ENCODE results near the gene PDE4D. TPM values are rescaled to one million over a fixed set of nuclear protein-coding genes. Genes with fewer than 3 reads are reported as not detected.

The PDE4D gene
- total RNA-seq, 1 experiment from 2014 or later: 2.1 TPM

- no peak overlapping the region for H2BK12ac ChIP-seq (ENCODE audit: insufficient read length, low read depth, low read length)
- H2BK15ac ChIP-seq (ENCODE audit: low read depth, low read length): no peak overlapping the region
- no peak overlapping the region for H3K27ac ChIP-seq (ENCODE audit: insufficient read length, low read depth, low read length)
- H2BK5ac ChIP-seq (ENCODE audit: insufficient read length, low read length): no peak overlapping the region
- H2BK20ac ChIP-seq (ENCODE audit: low read depth, low read length, poor library complexity, severe bottlenecking): no peak overlapping the region
- H2BK120ac ChIP-seq (ENCODE audit: low read depth, low read length, poor library complexity, severe bottlenecking): no peak overlapping the region
- peaks cover under 1% of the 10 kb centered on the region in 2 experiments; a peak in 1 of 4 replicates for H3K4me1 Mint-ChIP-seq
- no peaks in the 10 kb centered on the region for H4K20me1 ChIP-seq (ENCODE audit: control insufficient read depth, insufficient read depth, insufficient read length)
- H4K91ac ChIP-seq (ENCODE audit: insufficient read length, low read depth, low read length): no peak overlapping the region
- no peaks in the 10 kb centered on the region for H3K79me1 ChIP-seq (ENCODE audit: insufficient read depth, low read depth, low read length, poor library complexity, severe bottlenecking)
- H3K23ac ChIP-seq (ENCODE audit: insufficient read length, low read depth, low read length): no peak overlapping the region
- TF ChIP-seq CTCF (conservative IDR thresholded peaks at IDR 0.05): no peak
- no peak overlapping the region for H3K56ac ChIP-seq (ENCODE audit: insufficient read length, low read depth, low read length)
- H3K79me2 ChIP-seq (ENCODE audit: insufficient read depth, low read length): no peaks in the 10 kb centered on the region
- no peak for DNase-seq
- H3K4ac ChIP-seq (ENCODE audit: low read depth, low read length): no peak overlapping the region
- no peaks in the 10 kb centered on the region for H3K27me3 ChIP-seq (ENCODE audit: insufficient read depth, low read length)
- no peak overlapping the region for H3K27ac Mint-ChIP-seq
- no peak overlapping the region for H4K8ac ChIP-seq (replicated peaks; ENCODE audit: insufficient read length, low read depth, low read length)
- no peak overlapping the region for H3K14ac ChIP-seq (ENCODE audit: insufficient read depth, low read length)
- H3K4me1 ChIP-seq (ENCODE audit: insufficient read depth, low read length): no peaks in the 10 kb centered on the region
- H3K9me3 ChIP-seq (ENCODE audit: control insufficient read depth, low read depth, low read length): no peaks in the 10 kb centered on the region
- H2AK5ac ChIP-seq (ENCODE audit: insufficient read length, low read length): no peak overlapping the region
- H4K5ac ChIP-seq (ENCODE audit: insufficient read length, low read depth, low read length): no peak overlapping the region
- WGBS (ENCODE audit: extremely low coverage, insufficient read length, low lambda C conversion rate): no CpG with 5 or more reads among the region's 1 CpG
- H3K4me3 Mint-ChIP-seq: no peak overlapping the region
- no peaks in the 10 kb centered on the region for H3K36me3 Mint-ChIP-seq (ENCODE audit: insufficient read depth in 1 of 3, low read depth in 3 of 3)
- no peak overlapping the region for H3K4me2 ChIP-seq (ENCODE audit: insufficient read depth, insufficient read length, low read length)
- no peak overlapping the region for H3K18ac ChIP-seq (ENCODE audit: insufficient read length, low read depth, low read length)
- H3T11ph ChIP-seq (ENCODE audit: low read length): no peak overlapping the region
- H3K23me2 ChIP-seq (ENCODE audit: insufficient read length, low read depth, low read length, poor library complexity, severe bottlenecking): no peaks in the 10 kb centered on the region
- no peak overlapping the region for H2AFZ ChIP-seq (ENCODE audit: low read length)
- no peaks in the 10 kb centered on the region for H3K9me3 Mint-ChIP-seq
- no peak overlapping the region for H3K9ac ChIP-seq (ENCODE audit: extremely low read depth, insufficient read length, low read length)
- H3K27me3 Mint-ChIP-seq (ENCODE audit: low read depth): no peaks in the 10 kb centered on the region; the same call in 1 of the 2 replicates
Observed at GRCh38 chr5:59874675-59875074, 18.9 kb downstream of the PDE4D start.
